IPS-NIHi7 (cell line): ENCODE measurements around the gene MIOX.

Experiments used
- DNase-seq: peaks from one replicate; pipeline ENCODE4 v3.0.0; 2012; ENCODE audit warnings: mixed read lengths; ENCODE audit errors: extremely low spot score

MIOX gene

DNA sequence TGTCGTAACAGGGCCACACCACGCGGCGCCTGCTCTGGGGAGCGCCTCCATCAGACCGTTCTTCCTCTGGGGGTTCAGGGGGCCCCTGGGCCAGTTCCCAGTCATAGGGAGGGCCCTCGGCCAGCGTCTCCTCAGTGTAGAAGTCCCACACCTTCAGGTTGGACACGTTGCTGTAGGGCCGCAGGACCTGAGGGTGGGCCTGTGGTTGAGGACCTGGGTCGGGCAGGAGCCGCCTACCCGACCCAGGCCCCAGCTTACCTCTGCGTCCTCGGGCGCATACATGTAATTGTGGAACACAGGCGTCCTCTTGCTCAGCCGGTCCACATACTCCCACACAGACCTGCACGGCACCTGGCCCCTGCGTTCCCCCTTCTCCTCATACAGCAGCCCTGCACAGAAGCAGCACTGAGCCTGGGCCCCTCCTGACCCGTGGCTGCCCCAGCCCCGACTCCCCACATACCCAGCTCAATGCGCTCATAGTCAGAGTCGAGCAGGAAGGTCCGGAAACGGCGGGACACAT lies 32.0 kb upstream of the MIOX start:
- DNase-seq = no peak

DNA sequence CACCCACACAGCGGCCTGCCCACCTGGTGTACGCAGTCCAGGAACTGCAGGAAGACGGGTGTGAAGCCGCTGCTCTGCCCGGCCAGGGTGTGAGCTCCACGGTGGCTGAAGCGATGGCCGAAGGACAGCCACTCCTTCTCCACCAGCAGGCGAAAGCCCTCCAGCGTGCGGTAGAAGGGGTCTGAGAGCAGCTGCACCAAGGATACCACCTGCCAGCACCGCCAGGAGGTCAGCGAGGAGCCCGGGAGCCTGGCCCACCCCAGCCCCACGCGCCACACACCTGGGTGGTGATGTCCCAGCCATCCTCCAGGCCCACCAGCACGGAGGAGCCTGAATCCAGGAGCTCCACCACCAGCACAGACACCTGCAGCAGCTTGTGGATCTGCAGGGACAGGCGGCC lies 31.5 kb upstream of the MIOX start:
- no peak for DNase-seq

DNA sequence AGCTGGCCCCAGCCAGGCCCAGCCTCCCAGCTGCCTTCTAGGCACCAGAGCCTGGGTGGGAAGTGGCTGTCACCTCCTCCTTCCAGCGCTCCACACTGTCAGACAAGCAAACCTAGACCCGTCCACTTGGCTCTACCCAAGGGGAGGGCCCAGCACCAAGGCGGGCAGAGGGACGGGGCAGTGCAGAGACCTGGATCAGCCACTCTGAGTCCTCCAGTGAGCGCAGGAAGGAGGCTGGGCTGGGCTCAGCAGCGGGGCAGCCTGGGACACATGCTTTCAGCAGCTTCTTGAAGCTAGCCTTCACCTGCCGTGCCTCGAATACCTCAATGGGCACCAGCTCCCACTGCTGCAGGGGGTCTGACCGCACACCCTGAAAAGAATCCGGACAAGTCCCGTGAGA lies 30.6 kb upstream of the MIOX start:
- no peak for DNase-seq

- DNase-seq = peak; percentile 71
Observed at GRCh38 chr22:50456466-50457234, 30.0 kb upstream of the MIOX start.

GRCh38 chr22:50459016-50459415 lies 27.6 kb upstream of the MIOX start:
- DNase-seq = no peak

DNA sequence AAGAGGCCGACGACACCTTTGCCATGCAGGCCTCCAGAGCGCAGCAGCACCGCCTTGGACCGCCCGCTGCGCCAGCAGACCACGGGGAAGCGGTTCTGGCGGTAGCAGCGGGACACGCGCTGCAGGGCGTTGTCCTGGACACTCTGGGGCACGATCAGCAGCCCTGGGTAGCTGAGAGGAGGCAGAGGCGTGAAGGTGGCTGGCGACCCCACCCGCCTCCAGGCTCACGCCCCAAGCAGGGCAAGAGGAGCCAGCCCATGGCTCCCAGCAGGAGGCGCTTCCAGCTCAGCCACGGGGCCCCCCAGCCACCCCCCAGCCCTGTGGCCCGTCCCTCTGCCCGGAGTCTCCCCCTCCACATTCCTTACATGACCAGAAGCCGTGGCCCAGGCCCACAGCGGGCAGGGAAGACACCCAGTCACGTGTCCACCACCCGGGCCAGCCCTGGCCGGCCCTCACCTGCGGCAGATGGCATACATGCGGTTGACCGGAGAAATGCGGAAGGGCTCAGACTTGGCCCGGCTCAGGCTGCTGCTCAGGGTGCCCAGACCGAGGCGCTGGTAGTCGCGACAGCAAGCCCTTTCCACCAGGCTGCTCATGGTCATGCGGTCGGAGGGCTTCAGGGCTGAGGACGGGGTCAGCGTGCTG lies 27.0 kb upstream of the MIOX start:
- no peak for DNase-seq

GRCh38 chr22:50460938-50461337 lies 25.7 kb upstream of the MIOX start:
- DNase-seq = no peak

DNA sequence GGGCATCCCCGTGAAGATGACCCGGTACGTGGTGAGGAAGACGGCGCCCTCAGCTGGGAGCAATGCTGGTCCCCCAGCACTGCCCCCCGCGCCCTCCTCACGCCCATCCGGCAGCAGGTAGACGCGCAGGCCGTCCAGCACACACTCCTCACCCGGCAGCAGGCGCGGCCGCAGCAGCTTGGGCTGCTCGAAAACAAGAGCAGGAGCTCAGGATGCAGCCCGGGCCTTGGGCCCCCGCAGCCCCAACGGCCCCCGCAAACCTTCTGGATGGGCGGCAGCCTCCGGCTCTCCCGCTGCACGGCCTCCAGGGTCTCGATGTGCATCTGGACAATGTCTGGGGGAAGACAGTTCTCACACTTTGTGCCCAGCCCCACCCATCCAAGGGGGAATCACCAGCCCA lies 25.1 kb upstream of the MIOX start:
- no peak for DNase-seq

- DNase-seq = no peak
Observed at GRCh38 chr22:50461979-50462540, 24.6 kb upstream of the MIOX start.

- no peak for DNase-seq
Observed at GRCh38 chr22:50463188-50463900, 23.3 kb upstream of the MIOX start.

- DNase-seq = no peak
Observed at GRCh38 chr22:50464451-50464850, 22.2 kb upstream of the MIOX start.

DNA sequence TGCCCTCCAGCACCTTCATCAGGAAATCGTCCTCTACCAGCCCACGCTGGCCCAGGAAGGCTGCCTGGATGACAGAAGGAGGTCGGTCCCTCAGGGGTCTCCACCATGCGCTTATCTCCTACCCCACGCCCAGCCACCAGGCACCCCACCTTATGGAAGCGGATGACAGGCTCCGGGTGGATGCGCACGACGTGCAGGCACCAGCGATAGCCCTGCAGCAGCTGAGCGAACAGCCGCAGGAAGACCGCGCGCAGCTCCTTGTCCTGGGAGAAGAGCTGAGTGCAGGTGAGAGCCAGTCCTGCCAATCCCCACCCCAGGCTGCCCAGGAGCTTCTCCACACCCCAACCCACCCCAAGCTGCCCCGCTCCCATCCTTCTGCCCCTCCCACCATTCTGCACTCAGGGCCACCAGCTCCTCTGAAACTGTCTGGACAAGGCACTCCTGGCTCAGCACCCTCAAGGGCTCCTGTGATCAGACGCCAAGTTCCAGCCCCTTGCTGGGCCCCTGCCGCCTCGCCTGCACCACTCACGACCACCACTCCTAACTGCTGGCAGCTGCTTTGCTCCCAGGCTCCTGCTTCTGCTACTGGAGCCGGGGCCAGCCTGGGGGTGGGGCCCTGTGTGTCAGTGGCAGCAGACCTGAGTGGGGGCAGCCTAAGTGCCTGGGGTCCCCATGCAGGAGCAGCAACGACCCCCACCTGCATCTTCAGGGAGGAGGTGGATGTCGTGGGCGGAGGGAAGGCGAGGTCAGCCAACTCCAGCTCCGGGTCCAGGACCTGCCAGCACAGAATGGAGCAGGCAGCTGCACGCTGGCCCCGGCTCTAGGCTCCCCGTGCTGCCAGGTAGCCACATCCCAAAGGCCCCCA lies 21.4 kb upstream of the MIOX start:
- DNase-seq = no peak

- no peak for DNase-seq
Observed at GRCh38 chr22:50467341-50467740, 19.3 kb upstream of the MIOX start.

DNA sequence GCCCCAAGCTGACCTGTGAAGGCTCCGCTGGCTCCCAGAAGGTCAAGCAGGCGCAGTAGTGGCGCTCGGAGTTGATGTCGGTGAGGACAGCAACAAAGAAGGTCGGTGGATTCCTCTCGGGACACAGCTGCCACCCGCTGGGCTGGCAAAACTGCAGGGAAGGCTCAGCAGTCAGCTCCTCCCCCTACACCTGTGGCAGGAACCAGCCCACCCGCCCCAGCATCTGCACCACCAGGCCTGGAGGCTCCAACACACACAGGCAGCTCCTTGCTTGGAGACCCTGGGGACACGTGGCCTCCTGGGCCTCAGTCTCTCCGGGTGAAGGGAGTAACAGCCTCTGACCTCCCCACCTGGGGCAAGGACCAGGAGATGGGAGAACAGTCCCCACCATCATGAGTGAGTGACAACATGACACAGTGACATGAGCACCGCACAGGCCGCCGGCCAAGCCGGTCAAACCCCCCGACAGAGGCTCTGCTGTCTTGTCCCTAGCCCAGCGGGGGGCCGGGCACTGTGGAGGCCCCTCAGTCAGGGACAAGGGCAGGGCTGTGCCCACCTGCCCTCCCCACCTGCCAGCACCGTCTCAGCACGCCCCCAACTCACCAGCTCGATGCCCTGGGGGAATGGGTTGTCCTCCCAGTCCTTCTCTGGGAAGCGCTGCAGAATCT lies 18.8 kb upstream of the MIOX start:
- DNase-seq = no peak

GRCh38 chr22:50468626-50469025 lies 18.0 kb upstream of the MIOX start:
- no peak for DNase-seq

DNA sequence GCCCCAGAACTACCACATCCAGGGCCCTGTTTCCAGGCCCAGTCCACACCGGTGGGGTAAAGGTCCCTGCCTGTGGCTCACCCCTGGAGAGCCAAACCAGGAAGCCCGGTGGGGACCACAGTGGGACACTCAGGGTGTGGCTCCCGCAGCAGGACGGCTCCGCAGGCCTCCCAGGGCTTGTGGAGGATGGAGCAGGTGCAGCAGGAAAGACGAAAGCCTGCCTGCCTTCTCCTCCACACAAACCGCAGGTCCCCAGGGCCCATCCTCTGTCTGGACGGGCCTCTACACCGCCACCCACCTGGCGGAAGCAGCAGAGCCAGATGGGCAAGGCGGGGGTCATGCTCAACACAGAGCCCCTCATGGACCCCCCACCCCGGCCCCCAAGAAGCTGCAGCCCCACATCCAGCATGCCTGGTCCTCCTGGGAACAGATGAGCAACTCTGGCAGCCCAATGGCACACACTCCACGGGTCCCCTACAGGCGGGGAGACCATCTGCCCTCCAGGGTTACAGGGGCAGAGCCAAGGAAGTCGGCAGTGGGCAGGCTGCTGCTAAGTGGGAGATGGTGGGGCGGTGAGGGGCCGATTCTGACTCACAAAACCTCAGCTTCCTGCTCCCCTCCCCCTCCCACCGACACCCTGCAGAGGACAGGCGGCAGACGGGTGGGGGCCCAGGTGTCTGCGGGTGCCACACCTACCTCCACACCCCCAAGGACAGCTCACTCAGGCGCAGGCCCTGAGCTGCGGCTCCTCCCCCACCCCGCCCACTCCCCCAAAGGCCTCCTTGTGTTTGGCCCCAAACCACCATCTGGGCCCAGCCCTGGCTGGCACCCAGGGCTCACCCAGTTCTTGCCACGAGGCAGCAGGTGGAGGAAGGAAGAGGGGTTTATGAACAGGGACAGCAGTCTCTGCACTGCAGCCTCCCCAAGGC lies 17.0 kb upstream of the MIOX start:
- peak; percentile 87 for DNase-seq

GRCh38 chr22:50470491-50470890 lies 16.2 kb upstream of the MIOX start:
- no peak for DNase-seq

GRCh38 chr22:50471197-50471847 lies 15.3 kb upstream of the MIOX start:
- DNase-seq = no peak

- no peak for DNase-seq
Observed at GRCh38 chr22:50471962-50472361, 14.7 kb upstream of the MIOX start.
